GM23338 (cell line): ENCODE data around the gene GPR82.

Experiments
- JUNB ChIP-seq: IDR thresholded peaks from one replicate; pipeline ENCODE4 v1.6.1; 2016; ENCODE audit warnings: antibody characterized with exemption; ENCODE audit not compliant: unreplicated experiment
- TF ChIP-seq, protein P1 (sequence below), 2 experiments: fragments of 200-600 bp in 1 of 2; sonication (generic) in 1 of 2; conservative IDR thresholded peaks; 2 replicates each; pipeline versions ENCODE4 v1.5.1 to v1.6.1; 2016 to 2017; ENCODE audit warnings: antibody characterized with exemption in 2 of 2, low read depth in 2 of 2, mild to moderate bottlenecking in 2 of 2, moderate library complexity in 1 of 2

DNA sequence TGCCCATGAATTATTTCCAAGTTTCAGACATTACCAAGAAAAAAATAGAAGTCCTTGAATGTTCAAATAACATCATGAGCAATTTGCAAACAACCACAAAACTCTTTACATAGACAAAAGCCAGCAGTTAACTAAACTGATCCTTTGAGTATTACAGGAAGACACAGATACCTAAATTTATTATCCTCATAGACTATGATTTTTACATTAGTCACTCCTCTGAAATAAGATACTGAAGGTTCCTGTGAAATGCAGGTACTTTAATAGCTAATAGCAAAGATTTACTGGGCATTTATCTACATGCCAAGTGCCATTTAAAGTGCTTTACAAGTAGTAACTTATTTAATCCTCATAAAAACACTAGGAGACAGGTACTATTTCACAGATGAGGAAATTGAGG lies 37.7 kb downstream of the GPR82 start:
- TF ChIP-seq, protein P1, sequence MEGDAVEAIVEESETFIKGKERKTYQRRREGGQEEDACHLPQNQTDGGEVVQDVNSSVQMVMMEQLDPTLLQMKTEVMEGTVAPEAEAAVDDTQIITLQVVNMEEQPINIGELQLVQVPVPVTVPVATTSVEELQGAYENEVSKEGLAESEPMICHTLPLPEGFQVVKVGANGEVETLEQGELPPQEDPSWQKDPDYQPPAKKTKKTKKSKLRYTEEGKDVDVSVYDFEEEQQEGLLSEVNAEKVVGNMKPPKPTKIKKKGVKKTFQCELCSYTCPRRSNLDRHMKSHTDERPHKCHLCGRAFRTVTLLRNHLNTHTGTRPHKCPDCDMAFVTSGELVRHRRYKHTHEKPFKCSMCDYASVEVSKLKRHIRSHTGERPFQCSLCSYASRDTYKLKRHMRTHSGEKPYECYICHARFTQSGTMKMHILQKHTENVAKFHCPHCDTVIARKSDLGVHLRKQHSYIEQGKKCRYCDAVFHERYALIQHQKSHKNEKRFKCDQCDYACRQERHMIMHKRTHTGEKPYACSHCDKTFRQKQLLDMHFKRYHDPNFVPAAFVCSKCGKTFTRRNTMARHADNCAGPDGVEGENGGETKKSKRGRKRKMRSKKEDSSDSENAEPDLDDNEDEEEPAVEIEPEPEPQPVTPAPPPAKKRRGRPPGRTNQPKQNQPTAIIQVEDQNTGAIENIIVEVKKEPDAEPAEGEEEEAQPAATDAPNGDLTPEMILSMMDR (conservative IDR thresholded peaks at IDR 0.05; ENCODE audit: low read depth in 2 of 2), result no peak
- TF ChIP-seq JUNB, result no peak
